Neural cell (in vitro differentiated cells): ENCODE results near the gene BLVRA. TPM values are rescaled to one million over a fixed set of nuclear protein-coding genes. Genes with fewer than 3 reads are reported as not detected.
"Not testable (repeated sequence)": the region's sequence is repeated elsewhere in the genome, so short reads cannot be mapped to it uniquely, and the experiment has no call there.

ENCODE experiments used
- H2AFZ ChIP-seq: fragments of 200-600, 300-800 bp; sonication (generic), shearing (Covaris generic); 2 replicates; pipeline ENCODE4 v1.6.0; 2014; ENCODE audit warnings: low read depth, mild to moderate bottlenecking, antibody characterized with exemption, low read length, moderate library complexity
- H3F3A ChIP-seq: fragments of 200-600 bp; shearing (Covaris generic); 2 replicates; pipeline ENCODE4 v1.6.1; 2016; ENCODE audit warnings: mild to moderate bottlenecking, moderate library complexity, mixed read lengths, antibody characterized with exemption, low read length; ENCODE audit not compliant: insufficient read depth, poor library complexity, severe bottlenecking
- H3K27ac ChIP-seq: fragments of 200-600, 300-800 bp; sonication (generic), shearing (Covaris generic); 2 replicates; pipeline ENCODE4 v1.5.1; 2014; ENCODE audit warnings: mild to moderate bottlenecking, low read length, moderate library complexity
- H3K27me3 ChIP-seq: fragments of 300-800, 200-600 bp; sonication (generic), shearing (Covaris generic); 2 replicates; pipeline ENCODE4 v1.6.0; 2014; ENCODE audit warnings: mild to moderate bottlenecking, low read depth, low read length, moderate library complexity; ENCODE audit not compliant: insufficient read depth
- H3K36me3 ChIP-seq: fragments of 300-800, 200-600 bp; sonication (generic), shearing (Covaris generic); 2 replicates; pipeline ENCODE4 v1.5.1; 2014; ENCODE audit warnings: mild to moderate bottlenecking, antibody characterized with exemption, low read length, moderate library complexity; ENCODE audit not compliant: insufficient read depth
- H3K4me2 ChIP-seq: fragments of 300-800, 200-600 bp; sonication (generic), shearing (Covaris generic); 2 replicates; pipeline ENCODE4 v1.6.0; 2014; ENCODE audit warnings: mild to moderate bottlenecking, low read length
- H3K4me3 ChIP-seq: fragments of 300-800, 200-600 bp; sonication (generic), shearing (Covaris generic); 2 replicates; pipeline ENCODE4 v1.5.1; 2014; ENCODE audit warnings: mild to moderate bottlenecking, low read length, moderate library complexity
- H3K79me2 ChIP-seq: fragments of 200-600 bp; shearing (Covaris generic); replicated peaks from 2 replicates; pipeline ENCODE4 v1.6.0; 2014; ENCODE audit warnings: mild to moderate bottlenecking, low read length, moderate library complexity; ENCODE audit not compliant: insufficient read depth
- H3K9ac ChIP-seq: fragments of 300-800, 200-600 bp; sonication (generic), shearing (Covaris generic); 2 replicates; pipeline ENCODE4 v1.6.1; 2016; ENCODE audit warnings: mild to moderate bottlenecking, low read length, mixed read lengths
- H3K9me2 ChIP-seq: fragments of 200-600 bp; shearing (Covaris generic); 2 replicates; pipeline ENCODE4 v1.6.1; 2016; ENCODE audit warnings: mild to moderate bottlenecking, low read length, mixed read lengths; ENCODE audit not compliant: insufficient read depth
- H3K9me3 ChIP-seq: fragments of 200-600, 300-800 bp; sonication (generic), shearing (Covaris generic); 2 replicates; pipeline ENCODE4 v1.6.1; 2016; ENCODE audit warnings: mild to moderate bottlenecking, mixed run types, low read length, moderate library complexity, mixed read lengths
- H4K20me1 ChIP-seq: fragments of 200-600 bp; shearing (Covaris generic); 2 replicates; pipeline ENCODE4 v1.6.1; 2016; ENCODE audit warnings: mild to moderate bottlenecking, mixed run types; ENCODE audit not compliant: insufficient read depth
- EP300 ChIP-seq: fragments of 450-650 bp; conservative IDR thresholded peaks from 2 replicates; pipeline ENCODE4 v1.6.1; 2014; ENCODE audit warnings: antibody characterized with exemption, mild to moderate bottlenecking, moderate library complexity; ENCODE audit not compliant: poor library complexity, severe bottlenecking
- EZH2 ChIP-seq: fragments of 200-600, 300-800 bp; shearing (Covaris generic), sonication (generic); IDR thresholded peaks from 2 replicates; pipeline ENCODE4 v1.6.1; 2014; ENCODE audit warnings: antibody characterized with exemption, low read length, borderline replicate concordance, mild to moderate bottlenecking; ENCODE audit not compliant: insufficient read depth, poor library complexity, severe bottlenecking
- MXI1 ChIP-seq: fragments of 450-650 bp; conservative IDR thresholded peaks from 2 replicates; pipeline ENCODE4 v1.6.1; 2014; ENCODE audit warnings: antibody characterized with exemption, mild to moderate bottlenecking; ENCODE audit not compliant: poor library complexity, severe bottlenecking
- POLR2AphosphoS5 ChIP-seq: IDR thresholded peaks from 2 replicates; pipeline ENCODE4 v1.6.1; 2012
- RAD21 ChIP-seq: fragments of 450-650 bp; conservative IDR thresholded peaks from 2 replicates; pipeline ENCODE4 v1.6.1; 2014; ENCODE audit warnings: antibody characterized with exemption, mild to moderate bottlenecking, moderate library complexity
- REST ChIP-seq: IDR thresholded peaks from 2 replicates; pipeline ENCODE4 v1.6.1; 2012; ENCODE audit warnings: borderline replicate concordance
- SMC3 ChIP-seq: fragments of 450-650 bp; conservative IDR thresholded peaks from 2 replicates; pipeline ENCODE4 v1.6.1; 2014; ENCODE audit warnings: antibody characterized with exemption, mild to moderate bottlenecking, moderate library complexity; ENCODE audit not compliant: poor library complexity
- TAF1 ChIP-seq: IDR thresholded peaks from 2 replicates; pipeline ENCODE4 v1.6.1; 2012; ENCODE audit warnings: low read depth
- polyA plus RNA-seq: library from polyadenylated mRNA; depleted of rRNA; stranded (reverse); fragments of >200 nt; gene quantifications from 2 replicates; pipeline ENCODE4 v1.2.3, GENCODE V29; 2014
- TF ChIP-seq, protein P1 (sequence below): fragments of 450-650 bp; IDR thresholded peaks from 2 replicates; pipeline ENCODE4 v1.5.1; 2014; ENCODE audit warnings: antibody characterized with exemption, mild to moderate bottlenecking, moderate library complexity; ENCODE audit not compliant: poor library complexity, severe bottlenecking

Gene BLVRA
- polyA plus RNA-seq, 1 donor from 2014 or later: 12.4 TPM

DNA sequence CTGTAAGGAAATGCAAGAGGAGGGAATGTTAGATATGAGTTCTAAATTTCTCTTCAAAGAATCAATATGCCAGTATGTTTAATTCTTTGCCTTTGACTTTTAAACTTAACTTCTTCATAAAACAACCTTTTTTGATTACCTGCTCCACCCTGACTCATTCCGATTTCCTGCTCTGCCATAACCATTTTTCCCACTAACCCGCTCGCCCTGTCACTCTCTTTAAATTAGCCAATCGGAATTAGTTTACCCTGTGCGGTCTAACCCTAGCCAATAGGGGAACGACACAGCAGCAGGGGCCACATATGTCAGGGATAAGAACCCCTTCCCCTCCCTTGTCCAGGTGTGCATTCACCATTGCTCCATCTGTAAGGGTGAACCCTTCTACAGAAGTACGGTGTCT is 64.9 kb downstream of the BLVRA start:
- H3K79me2 ChIP-seq, H2AFZ ChIP-seq, H3K27ac ChIP-seq, H4K20me1 ChIP-seq, H3K4me3 ChIP-seq, H3K27me3 ChIP-seq, H3K9me3 ChIP-seq, H3K36me3 ChIP-seq, H3K9me2 ChIP-seq, H3K9ac ChIP-seq, H3F3A ChIP-seq, H3K4me2 ChIP-seq: not testable (repeated sequence)

DNA sequence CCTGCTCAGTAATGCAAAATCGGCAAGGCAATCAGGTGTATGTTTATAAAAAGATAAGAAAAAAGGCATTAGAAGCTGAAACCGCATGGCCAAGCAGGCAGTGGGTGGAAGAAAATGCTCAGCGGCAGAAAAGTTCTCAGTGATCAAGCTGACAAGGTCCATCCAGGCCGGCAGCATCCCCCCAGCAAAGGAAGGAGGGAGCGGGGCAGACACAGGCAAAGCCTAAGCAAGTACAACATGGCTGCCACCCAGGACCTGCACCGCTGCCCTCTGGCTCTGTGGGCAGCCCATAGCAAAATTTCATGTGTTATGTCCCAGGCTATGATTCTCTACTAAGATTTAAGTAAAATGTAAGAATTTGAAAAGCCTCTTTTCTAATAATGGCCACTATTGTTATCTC is 65.5 kb downstream of the BLVRA start:
- no peak for TF ChIP-seq TAF1
- no peak for TF ChIP-seq MXI1
- TF ChIP-seq REST: no peak
- no peak for TF ChIP-seq EZH2
- TF ChIP-seq, protein P1, sequence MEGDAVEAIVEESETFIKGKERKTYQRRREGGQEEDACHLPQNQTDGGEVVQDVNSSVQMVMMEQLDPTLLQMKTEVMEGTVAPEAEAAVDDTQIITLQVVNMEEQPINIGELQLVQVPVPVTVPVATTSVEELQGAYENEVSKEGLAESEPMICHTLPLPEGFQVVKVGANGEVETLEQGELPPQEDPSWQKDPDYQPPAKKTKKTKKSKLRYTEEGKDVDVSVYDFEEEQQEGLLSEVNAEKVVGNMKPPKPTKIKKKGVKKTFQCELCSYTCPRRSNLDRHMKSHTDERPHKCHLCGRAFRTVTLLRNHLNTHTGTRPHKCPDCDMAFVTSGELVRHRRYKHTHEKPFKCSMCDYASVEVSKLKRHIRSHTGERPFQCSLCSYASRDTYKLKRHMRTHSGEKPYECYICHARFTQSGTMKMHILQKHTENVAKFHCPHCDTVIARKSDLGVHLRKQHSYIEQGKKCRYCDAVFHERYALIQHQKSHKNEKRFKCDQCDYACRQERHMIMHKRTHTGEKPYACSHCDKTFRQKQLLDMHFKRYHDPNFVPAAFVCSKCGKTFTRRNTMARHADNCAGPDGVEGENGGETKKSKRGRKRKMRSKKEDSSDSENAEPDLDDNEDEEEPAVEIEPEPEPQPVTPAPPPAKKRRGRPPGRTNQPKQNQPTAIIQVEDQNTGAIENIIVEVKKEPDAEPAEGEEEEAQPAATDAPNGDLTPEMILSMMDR: no peak
- TF ChIP-seq SMC3: no peak
- TF ChIP-seq RAD21: no peak
- TF ChIP-seq POLR2AphosphoS5: no peak
- no peak for TF ChIP-seq EP300
- H3K4me3 ChIP-seq: no peak overlapping the region
- no peak overlapping the region for H3K27ac ChIP-seq
- H4K20me1 ChIP-seq: no peaks in the 10 kb centered on the region
- no peaks in the 10 kb centered on the region for H3K9me2 ChIP-seq
- no peak overlapping the region for H2AFZ ChIP-seq
- H3K9ac ChIP-seq: no peak overlapping the region
- no peaks in the 10 kb centered on the region for H3K36me3 ChIP-seq
- H3F3A ChIP-seq: no peaks in the 10 kb centered on the region
- H3K79me2 ChIP-seq: no peaks in the 10 kb centered on the region
- H3K9me3 ChIP-seq: no peaks in the 10 kb centered on the region
- no peak overlapping the region for H3K4me2 ChIP-seq
- H3K27me3 ChIP-seq: no peaks in the 10 kb centered on the region

DNA sequence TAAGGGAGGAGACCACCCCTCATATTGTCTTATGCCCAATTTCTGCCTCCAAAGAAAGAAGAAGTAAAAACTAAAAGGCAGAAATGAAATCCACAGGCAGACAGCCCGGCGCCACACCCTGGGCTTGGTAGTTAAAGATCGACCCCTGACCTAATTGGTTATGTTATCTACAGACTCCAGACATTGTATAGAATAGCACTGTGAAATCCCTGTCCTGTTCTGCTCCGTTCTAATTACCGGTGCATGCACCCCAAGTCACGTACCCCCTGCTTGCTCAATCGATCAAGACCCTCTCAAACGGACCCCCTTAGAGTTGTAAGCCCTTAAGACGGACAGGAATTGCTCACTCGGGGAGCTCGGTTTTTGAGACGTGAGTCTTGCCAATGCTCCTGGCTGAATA is 66.0 kb downstream of the BLVRA start:
- not testable (repeated sequence) for H3K4me3 ChIP-seq, H3F3A ChIP-seq, H3K9ac ChIP-seq, H3K9me2 ChIP-seq, H3K27me3 ChIP-seq, H4K20me1 ChIP-seq, H2AFZ ChIP-seq, H3K4me2 ChIP-seq, H3K36me3 ChIP-seq, H3K9me3 ChIP-seq, H3K79me2 ChIP-seq, H3K27ac ChIP-seq
